Fibroblast of lung (primary cell): Measurements from ENCODE around the gene ZNF586. TPM values are rescaled to one million over a fixed set of nuclear protein-coding genes. Genes with fewer than 3 reads are reported as not detected.
"Not testable (repeated sequence)": the region's sequence is repeated elsewhere in the genome, so short reads cannot be mapped to it uniquely, and the experiment has no call there.

Source experiments
- DNase-seq, 2 donors: peaks; one replicate each; pipeline versions ENCODE4 v3.0.0 to v3.0.0-alpha.2; 2010; ENCODE audit warnings: low read depth in 2 of 2
- H2AFZ ChIP-seq: 2 replicates; pipeline ENCODE4 v1.5.1; 2012; ENCODE audit warnings: low read length, control low read depth, inconsistent platforms
- H3K27ac ChIP-seq: 2 replicates; pipeline ENCODE4 v1.5.1; 2011; ENCODE audit warnings: low read length, control low read depth; ENCODE audit not compliant: insufficient read depth
- H3K27me3 ChIP-seq: 2 replicates; pipeline ENCODE4 v1.5.1; 2011; ENCODE audit warnings: mild to moderate bottlenecking, low read length; ENCODE audit not compliant: control insufficient read depth, insufficient read depth
- H3K36me3 ChIP-seq: 2 replicates; pipeline ENCODE4 v1.5.1; 2011; ENCODE audit warnings: low read length; ENCODE audit not compliant: control insufficient read depth, insufficient read depth
- H3K4me1 ChIP-seq: 2 replicates; pipeline ENCODE4 v1.5.1; 2011; ENCODE audit warnings: low read length; ENCODE audit not compliant: control insufficient read depth, insufficient read depth; ENCODE audit errors: extremely low read depth
- H3K4me2 ChIP-seq: 2 replicates; pipeline ENCODE4 v1.5.1; 2011; ENCODE audit warnings: low read length, control low read depth; ENCODE audit not compliant: insufficient read depth; ENCODE audit errors: extremely low read depth
- H3K4me3 ChIP-seq, 4 experiments: fragments of 200-600 bp in 1 of 4; sonication (generic) in 1 of 4; replicated peaks in 1 of 4; 2 replicates each; pipeline ENCODE4 v1.5.1; 2011 to 2016; ENCODE audit warnings: low read length in 4 of 4, low read depth in 3 of 4, mild to moderate bottlenecking in 3 of 4, control low read depth in 2 of 4, inconsistent platforms in 1 of 4, mixed read lengths in 1 of 4; ENCODE audit not compliant: insufficient read depth in 1 of 4; ENCODE audit errors: control extremely low read depth in 1 of 4
- H3K79me2 ChIP-seq: 2 replicates; pipeline ENCODE4 v1.5.1; 2012; ENCODE audit warnings: mild to moderate bottlenecking, low read length, inconsistent platforms; ENCODE audit not compliant: control insufficient read depth, insufficient read depth
- H3K9ac ChIP-seq: 2 replicates; pipeline ENCODE4 v1.5.1; 2011; ENCODE audit warnings: mild to moderate bottlenecking, low read length, control low read depth; ENCODE audit not compliant: insufficient read depth
- H3K9me3 ChIP-seq: 2 replicates; pipeline ENCODE4 v1.5.1; 2012; ENCODE audit warnings: low read depth, low read length; ENCODE audit not compliant: control insufficient read depth, insufficient read depth
- H4K20me1 ChIP-seq: 2 replicates; pipeline ENCODE4 v1.5.1; 2011; ENCODE audit warnings: low read length; ENCODE audit not compliant: control insufficient read depth, insufficient read depth; ENCODE audit errors: extremely low read depth
- CTCF ChIP-seq, 2 donors: IDR thresholded peaks in 1 of 2; conservative IDR thresholded peaks in 1 of 2; 1 replicate in 1 of 2; 2 replicates in 1 of 2; pipeline ENCODE4 v1.5.1; 2011 to 2012; ENCODE audit warnings: low read length in 2 of 2, control low read depth in 1 of 2, inconsistent platforms in 1 of 2, low read depth in 1 of 2, mild to moderate bottlenecking in 1 of 2
- EZH2 ChIP-seq: IDR thresholded peaks from 2 replicates; pipeline ENCODE4 v1.5.1; 2012; ENCODE audit warnings: low read length, control low read depth, mild to moderate bottlenecking; ENCODE audit errors: missing control alignments
- polyA plus RNA-seq, 2 donors: library from polyadenylated mRNA; depleted of rRNA in 1 of 2; stranded (reverse) in 1 of 2; unstranded in 1 of 2; fragments of >200 nt; gene quantifications; 2 replicates each; pipeline ENCODE4 v1.2.1, GENCODE V29; 2011 to 2012; ENCODE audit warnings: missing spikeins in 1 of 2
- total RNA-seq: library from RNA; depleted of rRNA; stranded (reverse); fragments of >200 nt; gene quantifications from 2 replicates; pipeline ENCODE4 v1.2.1, GENCODE V29; 2014

ZNF586 gene
- total and polyA plus RNA-seq, 2 donors (not counting 1 experiment from before 2014, with no cell fraction given): 6.1 to 16.8 TPM

DNA sequence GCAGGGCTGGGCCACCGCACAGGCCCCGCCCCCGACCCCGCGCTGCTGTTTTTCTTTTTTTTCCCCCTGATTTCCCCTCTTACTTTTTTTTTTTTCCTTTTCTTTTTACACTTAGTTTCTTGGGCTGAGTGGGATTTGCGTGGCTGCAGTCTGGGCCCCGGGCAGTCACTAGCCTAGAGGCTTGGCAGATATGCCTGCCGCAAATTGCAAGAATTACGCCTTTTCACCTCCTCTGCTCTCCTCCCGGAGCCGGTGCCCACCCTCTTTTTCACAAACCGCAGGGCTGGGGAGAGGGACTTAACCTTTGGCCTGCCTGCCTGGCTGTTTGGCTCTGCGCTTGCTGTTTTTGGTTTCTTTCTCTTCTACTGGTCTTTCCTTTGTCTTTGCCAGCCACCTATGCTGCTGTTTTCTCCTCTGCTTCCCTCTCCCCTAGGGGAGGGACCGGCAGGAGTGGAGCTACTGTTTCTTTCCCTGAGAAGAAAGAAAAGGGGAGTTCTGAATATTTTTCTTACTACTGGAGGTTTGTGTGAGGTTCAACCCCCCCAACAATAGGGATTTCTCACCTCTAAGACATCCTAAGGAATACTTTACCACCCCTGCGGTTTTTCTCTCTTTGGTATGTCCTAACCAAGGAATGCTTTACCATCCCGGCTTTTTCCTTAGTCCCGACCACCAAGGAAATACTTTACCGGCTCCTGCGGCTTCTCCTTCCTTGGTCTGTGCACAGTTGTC lies 34.3 kb downstream of the ZNF586 start:
- peak; percentile 58 to 99 for DNase-seq
- no peak for TF ChIP-seq EZH2
- no peak for TF ChIP-seq CTCF (conservative IDR thresholded peaks at IDR 0.05 in 1 of 2, IDR thresholded peaks at IDR 0.05 in 1 of 2; ENCODE audit: low read depth in 1 of 2, low read length in 2 of 2)
- no peaks in the 10 kb centered on the region for H3K9me3 ChIP-seq
- H3K4me2 ChIP-seq: peak overlapping the region; percentile 96
- H3K9ac ChIP-seq: peak overlapping the region; percentile 53
- H4K20me1 ChIP-seq: no peaks in the 10 kb centered on the region
- H3K4me3 ChIP-seq: peak overlapping the region; percentile 65 to 81 (median 70)
- H3K27ac ChIP-seq: peak overlapping the region; percentile 85
- no peaks in the 10 kb centered on the region for H3K79me2 ChIP-seq
- H3K36me3 ChIP-seq: no peaks in the 10 kb centered on the region
- H2AFZ ChIP-seq: peak overlapping the region; percentile 73
- H3K27me3 ChIP-seq: no peaks in the 10 kb centered on the region
- H3K4me1 ChIP-seq: no peaks in the 10 kb centered on the region

GRCh38 chr19:57807541-57807940 lies 38.1 kb downstream of the ZNF586 start:
- H3K4me1 ChIP-seq: no peaks in the 10 kb centered on the region
- H3K9me3 ChIP-seq: no peaks in the 10 kb centered on the region
- TF ChIP-seq CTCF (conservative IDR thresholded peaks at IDR 0.05 in 1 of 2, IDR thresholded peaks at IDR 0.05 in 1 of 2; ENCODE audit: low read depth in 1 of 2, low read length in 2 of 2) (no peak), EZH2 (no peak)
- H3K4me3 ChIP-seq: no peak overlapping the region
- H3K9ac ChIP-seq: no peak overlapping the region
- H3K36me3 ChIP-seq: peaks cover 2% of the 10 kb centered on the region
- no peaks in the 10 kb centered on the region for H3K27me3 ChIP-seq
- no peaks in the 10 kb centered on the region for H4K20me1 ChIP-seq
- no peak overlapping the region for H3K4me2 ChIP-seq
- H2AFZ ChIP-seq: no peak overlapping the region
- H3K27ac ChIP-seq: no peak overlapping the region
- no peak for DNase-seq
- no peaks in the 10 kb centered on the region for H3K79me2 ChIP-seq

- not testable (repeated sequence) for DNase-seq
Measured at GRCh38 chr19:57810410-57811295, 41.2 kb downstream of the ZNF586 start.

More at GRCh38 chr19:57810410-57811295, 41.2 kb downstream of the ZNF586 start:
- H3K79me2 ChIP-seq, H3K9me3 ChIP-seq, H3K27ac ChIP-seq, H3K4me1 ChIP-seq, H3K4me2 ChIP-seq, H4K20me1 ChIP-seq, H3K9ac ChIP-seq, H3K4me3 ChIP-seq, H2AFZ ChIP-seq, H3K27me3 ChIP-seq, H3K36me3 ChIP-seq: not testable (repeated sequence)
